Dermis blood vessel endothelial cell (primary cell): ENCODE measurements around the gene ARFGAP1. TPM values are rescaled to one million over a fixed set of nuclear protein-coding genes. Genes with fewer than 3 reads are reported as not detected.

ENCODE experiments used
- DNase-seq: peaks from one replicate; pipeline ENCODE4 v3.0.0; 2010
- total RNA-seq: library from RNA; depleted of rRNA; stranded (reverse); fragments of >200 nt; gene quantifications from 2 replicates; pipeline ENCODE4 v1.2.3, GENCODE V29; 2014

ARFGAP1 gene
- total RNA-seq, 1 donor from 2014 or later, result 70.8 TPM

- DNase-seq, result no peak
Measured at GRCh38 chr20:63336232-63336752, 63.7 kb downstream of the ARFGAP1 start.

GRCh38 chr20:63337786-63338420 lies 65.3 kb downstream of the ARFGAP1 start:
- no peak for DNase-seq

Other genes starting within 250 kb of the ARFGAP1 start
- 18.4 and 28.1 TPM in 2 replicates for gene YTHDF1, start 56.7 kb upstream of the ARFGAP1 start, total RNA-seq
- gene BIRC7, start 36.9 kb upstream of the ARFGAP1 start, total RNA-seq, result not detected in 2 replicates
- not detected in 2 replicates for gene NKAIN4, start 18.4 kb upstream of the ARFGAP1 start, total RNA-seq
- under 0.01 TPM in 1 of 2 replicates, not detected in the other for gene COL20A1, start 20.4 kb downstream of the ARFGAP1 start, total RNA-seq
- not detected in 2 replicates for gene CHRNA4, start 88.5 kb downstream of the ARFGAP1 start, total RNA-seq
- not detected in 2 replicates for gene KCNQ2, start 199.8 kb downstream of the ARFGAP1 start, total RNA-seq
- gene EEF1A2, start 226.3 kb downstream of the ARFGAP1 start, total RNA-seq, result 5.0 and 5.3 TPM in 2 replicates
- gene PPDPF, start 248.0 kb downstream of the ARFGAP1 start, total RNA-seq, result 19.9 and 37.3 TPM in 2 replicates